WI38 (cell line): ENCODE results near the gene ABHD13.

Source experiments
- H3K4me3 ChIP-seq: 2 replicates; pipeline ENCODE4 v1.5.1; 2011; ENCODE audit warnings: low read depth, mild to moderate bottlenecking, control low read depth, low read length
- CTCF ChIP-seq: IDR thresholded peaks from 2 replicates; pipeline ENCODE4 v1.5.1; 2012; ENCODE audit warnings: low read depth, mild to moderate bottlenecking, control low read depth, low read length

Gene ABHD13

GRCh38 chr13:108225440-108225839, 7.2 kb downstream of the ABHD13 start:
- no peak for TF ChIP-seq CTCF
- no peak overlapping the region for H3K4me3 ChIP-seq

GRCh38 chr13:108226184-108226583, 8.0 kb downstream of the ABHD13 start:
- no peak for TF ChIP-seq CTCF
- H3K4me3 ChIP-seq = no peak overlapping the region

GRCh38 chr13:108227651-108228272, 9.6 kb downstream of the ABHD13 start:
- TF ChIP-seq CTCF = peak; percentile 26; the same call in 1 of the 2 replicates
- H3K4me3 ChIP-seq = no peak overlapping the region

GRCh38 chr13:108230377-108230776, 12.2 kb downstream of the ABHD13 start:
- TF ChIP-seq CTCF = no peak
- no peak overlapping the region for H3K4me3 ChIP-seq

GRCh38 chr13:108249150-108249549, 31.0 kb downstream of the ABHD13 start:
- no peak overlapping the region for H3K4me3 ChIP-seq
- no peak for TF ChIP-seq CTCF

- TF ChIP-seq CTCF = no peak
- H3K4me3 ChIP-seq = no peak overlapping the region
Measured at GRCh38 chr13:108257248-108257647, 39.1 kb downstream of the ABHD13 start.

GRCh38 chr13:108263621-108264355, 45.6 kb downstream of the ABHD13 start:
- H3K4me3 ChIP-seq = no peak overlapping the region
- no peak for TF ChIP-seq CTCF
